GM10266 (cell line): ENCODE data around the gene PDGFD.
"Not testable (repeated sequence)": the region's sequence is repeated elsewhere in the genome, so short reads cannot be mapped to it uniquely, and the experiment has no call there.

Experiments used
- DNase-seq: peaks from one replicate; pipeline ENCODE4 v3.0.0; 2012; ENCODE audit errors: extremely low spot score
- TF ChIP-seq, protein P1 (sequence below): IDR thresholded peaks from 2 replicates; pipeline ENCODE4 v1.5.1; 2012; ENCODE audit warnings: mild to moderate bottlenecking, low read depth; ENCODE audit not compliant: control insufficient read depth, insufficient read depth; ENCODE audit errors: missing control alignments

PDGFD gene

DNA sequence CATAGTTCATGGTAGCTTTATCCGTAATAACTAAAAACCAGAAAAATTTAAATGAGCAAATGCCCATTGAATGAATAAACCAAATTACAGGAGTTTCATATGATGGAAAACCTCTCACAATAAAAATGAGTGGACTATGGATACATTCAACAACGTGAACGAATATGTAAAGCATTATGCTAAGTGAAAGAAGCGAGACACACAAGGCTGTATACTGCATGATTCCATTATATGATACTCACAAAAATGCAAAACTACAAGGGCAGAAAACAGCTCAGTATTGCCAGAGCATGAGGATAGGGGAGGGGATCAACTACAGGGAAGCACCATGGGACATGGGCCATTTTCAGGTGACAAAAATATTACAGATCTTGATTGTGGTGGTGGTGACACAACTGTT lies 105.3 kb downstream of the PDGFD start:
- TF ChIP-seq, protein P1, sequence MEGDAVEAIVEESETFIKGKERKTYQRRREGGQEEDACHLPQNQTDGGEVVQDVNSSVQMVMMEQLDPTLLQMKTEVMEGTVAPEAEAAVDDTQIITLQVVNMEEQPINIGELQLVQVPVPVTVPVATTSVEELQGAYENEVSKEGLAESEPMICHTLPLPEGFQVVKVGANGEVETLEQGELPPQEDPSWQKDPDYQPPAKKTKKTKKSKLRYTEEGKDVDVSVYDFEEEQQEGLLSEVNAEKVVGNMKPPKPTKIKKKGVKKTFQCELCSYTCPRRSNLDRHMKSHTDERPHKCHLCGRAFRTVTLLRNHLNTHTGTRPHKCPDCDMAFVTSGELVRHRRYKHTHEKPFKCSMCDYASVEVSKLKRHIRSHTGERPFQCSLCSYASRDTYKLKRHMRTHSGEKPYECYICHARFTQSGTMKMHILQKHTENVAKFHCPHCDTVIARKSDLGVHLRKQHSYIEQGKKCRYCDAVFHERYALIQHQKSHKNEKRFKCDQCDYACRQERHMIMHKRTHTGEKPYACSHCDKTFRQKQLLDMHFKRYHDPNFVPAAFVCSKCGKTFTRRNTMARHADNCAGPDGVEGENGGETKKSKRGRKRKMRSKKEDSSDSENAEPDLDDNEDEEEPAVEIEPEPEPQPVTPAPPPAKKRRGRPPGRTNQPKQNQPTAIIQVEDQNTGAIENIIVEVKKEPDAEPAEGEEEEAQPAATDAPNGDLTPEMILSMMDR, result no peak

DNA sequence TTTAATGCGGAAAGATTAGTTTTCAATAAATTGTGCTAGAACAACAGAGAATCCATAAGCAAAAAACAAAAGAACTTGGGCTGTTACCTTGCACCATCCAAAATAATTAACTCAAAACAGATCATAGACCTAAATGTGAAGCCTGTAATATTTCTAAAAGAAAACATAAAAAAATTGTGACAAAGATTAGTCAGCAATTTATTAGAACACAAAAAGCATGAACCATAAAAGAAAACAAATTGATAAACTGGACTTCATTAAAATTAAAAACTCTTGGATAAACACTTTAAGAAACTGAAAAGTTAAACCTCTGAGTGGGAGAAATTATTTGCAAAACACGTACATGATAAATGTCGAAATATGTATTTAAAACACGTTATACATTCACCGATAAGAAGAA lies 106.0 kb downstream of the PDGFD start:
- no peak for DNase-seq
- TF ChIP-seq, protein P1, result no peak

More for the DNA sequence above, 105.3 kb downstream of the PDGFD start:
- no peak for DNase-seq

DNA sequence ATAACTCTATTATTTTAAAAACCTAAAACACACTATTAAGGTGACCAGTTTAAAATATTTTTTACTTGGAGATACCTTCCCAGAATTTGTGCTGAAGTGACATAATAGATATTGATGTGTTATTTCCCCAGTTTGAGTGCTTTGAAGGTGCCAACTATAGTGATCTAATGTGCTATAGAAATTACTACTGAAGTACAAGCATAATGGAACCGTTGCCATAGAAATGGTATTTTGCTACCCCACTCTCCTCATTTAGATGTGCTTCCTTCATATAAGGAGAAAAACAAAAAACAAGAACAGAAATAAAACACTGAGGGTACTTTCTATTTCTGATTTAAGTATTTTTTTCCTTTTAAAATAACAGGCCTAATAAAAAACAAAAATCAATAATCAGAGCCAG lies 108.4 kb downstream of the PDGFD start:
- TF ChIP-seq, protein P1, result no peak
- no peak for DNase-seq

DNA sequence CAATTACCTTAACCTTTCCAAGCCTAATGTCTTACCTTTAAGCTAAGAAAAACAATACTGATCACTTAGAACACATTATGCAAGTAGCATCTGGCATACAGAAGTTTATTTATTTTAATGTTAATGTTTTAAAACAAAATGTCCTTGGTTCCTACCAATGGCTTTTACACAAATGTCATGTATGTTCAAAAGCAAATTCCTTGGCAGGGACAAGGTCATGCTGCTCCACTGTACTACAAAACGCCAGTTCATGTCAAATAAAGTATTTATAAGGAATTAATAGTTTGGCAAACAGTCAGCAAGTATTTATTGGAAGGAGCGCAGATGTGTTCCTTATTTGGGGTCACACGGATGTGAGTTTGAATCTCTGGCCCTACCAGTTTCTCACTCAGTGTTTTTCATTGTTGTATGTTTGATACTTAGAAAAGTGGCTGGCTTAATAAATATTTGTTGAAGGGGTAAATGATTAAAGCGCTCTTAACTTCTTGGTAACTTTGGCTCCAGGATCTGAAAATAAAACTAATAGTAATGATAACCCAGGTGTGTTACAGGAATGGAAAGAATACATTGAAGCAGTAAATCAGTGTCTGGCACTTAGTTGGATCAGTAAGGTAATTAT lies 108.9 kb downstream of the PDGFD start:
- no peak for DNase-seq
- TF ChIP-seq, protein P1, result no peak

DNA sequence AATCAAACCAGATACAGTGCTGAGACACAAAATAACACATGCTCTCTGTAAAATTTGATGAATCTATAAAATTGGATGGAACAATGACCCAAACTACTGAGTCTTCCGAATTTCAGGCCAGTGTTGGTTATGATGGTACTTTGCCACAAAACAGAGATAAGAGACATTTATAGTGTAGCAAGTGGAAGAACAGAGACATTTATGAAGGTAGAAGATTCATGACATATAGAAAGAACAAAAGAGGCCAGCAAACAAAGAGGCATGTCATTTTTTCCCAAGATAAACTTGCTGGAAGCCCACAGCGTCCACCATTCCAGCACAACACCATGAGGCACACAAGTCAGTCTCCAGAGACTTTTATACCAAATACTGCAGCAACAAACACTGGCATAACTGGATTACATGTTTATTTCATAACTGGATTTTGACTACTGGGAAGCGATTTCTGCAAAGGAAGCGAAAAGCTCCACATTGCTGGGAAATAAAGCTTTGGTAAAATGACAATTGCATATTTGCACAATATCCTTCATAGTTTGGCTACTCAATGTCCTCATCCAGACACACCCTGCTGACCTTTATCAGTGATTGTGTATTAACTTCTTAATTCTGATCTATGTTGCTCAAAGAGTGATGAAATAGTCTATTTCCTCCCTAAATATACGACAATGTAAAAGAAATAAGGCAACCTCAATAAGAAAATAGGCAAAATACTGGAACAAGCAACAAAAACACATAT lies 110.0 kb downstream of the PDGFD start:
- TF ChIP-seq, protein P1, result no peak
- no peak for DNase-seq

DNA sequence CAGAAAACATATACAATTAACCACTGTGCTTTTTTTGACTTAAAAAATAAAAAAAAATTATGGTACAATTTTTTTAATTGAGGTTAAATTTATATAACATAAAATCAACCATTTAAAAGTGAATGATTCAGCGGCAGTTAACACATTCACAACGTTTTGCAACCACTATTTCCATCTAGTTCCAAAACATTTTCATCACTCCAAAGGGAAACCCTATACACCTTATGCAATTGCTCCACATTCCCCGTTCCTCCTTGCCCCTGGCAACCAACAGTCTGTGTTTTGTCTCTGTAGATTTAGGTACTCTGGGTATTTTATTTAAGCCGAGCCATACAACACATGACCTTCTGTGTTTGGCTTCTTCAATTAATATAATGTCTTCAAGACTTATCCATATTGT lies 112.2 kb downstream of the PDGFD start:
- DNase-seq, result no peak
- TF ChIP-seq, protein P1, result no peak

DNA sequence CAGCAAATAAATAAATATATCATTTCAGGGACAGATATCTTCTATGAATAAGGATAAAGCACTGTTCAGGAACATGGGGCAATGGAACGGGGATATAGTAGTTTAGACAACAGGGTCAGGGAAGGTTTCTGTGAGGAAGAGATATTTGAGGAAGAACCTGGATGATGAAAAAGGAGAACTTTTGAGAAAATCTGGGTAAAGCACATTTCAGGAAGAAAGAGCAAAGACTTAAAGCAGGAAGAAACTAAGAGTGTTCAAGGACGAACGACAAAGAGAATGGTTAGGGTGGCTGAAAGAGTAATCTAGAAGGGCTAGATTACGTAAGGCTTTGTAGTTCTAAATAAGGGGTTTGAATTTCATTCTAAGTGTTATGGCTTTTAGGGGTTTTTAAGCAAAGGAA lies 114.8 kb downstream of the PDGFD start:
- no peak for DNase-seq
- TF ChIP-seq, protein P1, result no peak

DNA sequence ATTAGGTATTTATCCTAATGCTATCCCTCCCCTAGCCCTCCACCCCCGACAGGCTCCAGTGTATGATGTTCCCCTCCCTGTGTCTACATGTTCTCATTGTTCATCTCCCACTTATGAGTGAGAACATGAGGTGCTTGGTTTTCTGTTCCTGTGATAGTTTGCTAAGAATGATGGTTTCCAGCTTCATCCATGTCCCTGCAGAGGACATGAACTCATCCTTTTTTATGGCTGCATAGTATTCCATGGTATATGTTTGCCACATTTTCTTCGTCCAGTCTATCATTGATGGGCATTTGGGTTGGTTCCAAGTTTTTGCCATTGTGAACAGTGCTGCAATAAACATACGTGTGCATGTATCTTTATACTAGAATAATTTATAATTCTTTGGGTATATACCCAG lies 117.1 kb downstream of the PDGFD start:
- not testable (repeated sequence) for DNase-seq
